Neural progenitor cell (in vitro differentiated cells): Measurements from ENCODE around the gene XIRP1. TPM values are rescaled to one million over a fixed set of nuclear protein-coding genes. Genes with fewer than 3 reads are reported as not detected.

Experiments used
- DNase-seq: peaks from one replicate; pipeline ENCODE4 v3.0.0-alpha.2; 2016; ENCODE audit warnings: low spot score
- H2AFZ ChIP-seq: fragments of 200-600 bp; sonication (generic); replicated peaks from 2 replicates; pipeline ENCODE4 v1.6.1; 2016; ENCODE audit warnings: antibody characterized with exemption
- H3F3A ChIP-seq: fragments of 200-600 bp; sonication (generic); 2 replicates; pipeline ENCODE4 v1.6.1; 2016; ENCODE audit warnings: antibody characterized with exemption, low read depth
- H3K27ac ChIP-seq: fragments of 200-600 bp; sonication (generic); 2 replicates; pipeline ENCODE4 v1.5.1; 2016; ENCODE audit warnings: mild to moderate bottlenecking
- H3K27me3 ChIP-seq: fragments of 200-600 bp; sonication (generic); 2 replicates; pipeline ENCODE4 v1.6.1; 2016; ENCODE audit warnings: mild to moderate bottlenecking, moderate library complexity
- H3K36me3 ChIP-seq: fragments of 200-600 bp; sonication (generic); 2 replicates; pipeline ENCODE4 v1.5.1; 2016
- H3K4me1 ChIP-seq: fragments of 200-600 bp; sonication (generic); 2 replicates; pipeline ENCODE4 v1.6.1; 2016; ENCODE audit warnings: mixed run types
- H3K4me2 ChIP-seq: fragments of 200-600 bp; sonication (generic); 2 replicates; pipeline ENCODE4 v1.6.1; 2016
- H3K4me3 ChIP-seq: fragments of 200-600 bp; sonication (generic); 2 replicates; pipeline ENCODE4 v1.5.1; 2016
- H3K79me2 ChIP-seq: fragments of 200-600 bp; sonication (generic); 2 replicates; pipeline ENCODE4 v1.6.1; 2016; ENCODE audit warnings: low read depth
- H3K9ac ChIP-seq: fragments of 200-600 bp; sonication (generic); 2 replicates; pipeline ENCODE4 v1.6.1; 2016
- H3K9me3 ChIP-seq: fragments of 200-600 bp; sonication (generic); 2 replicates; pipeline ENCODE4 v1.5.1; 2016; ENCODE audit warnings: low read depth
- H4K20me1 ChIP-seq: fragments of 200-600 bp; sonication (generic); 2 replicates; pipeline ENCODE4 v1.6.1; 2016; ENCODE audit warnings: low read depth
- H3K27ac Mint-ChIP-seq: 3 replicates; pipeline ENCODE4 v1.8.0; 2021; ENCODE audit warnings: mixed read lengths
- H3K27me3 Mint-ChIP-seq: 2 replicates; pipeline ENCODE4 v1.8.0; 2022; ENCODE audit warnings: low read depth, mild to moderate bottlenecking, inconsistent platforms, moderate library complexity, mixed read lengths; ENCODE audit not compliant: insufficient read depth
- H3K36me3 Mint-ChIP-seq: 3 replicates; pipeline ENCODE4 v1.8.0; 2021; ENCODE audit warnings: mixed read lengths
- H3K4me1 Mint-ChIP-seq: 3 replicates; pipeline ENCODE4 v1.8.0; 2021; ENCODE audit warnings: mixed read lengths
- H3K4me3 Mint-ChIP-seq: 3 replicates; pipeline ENCODE4 v1.8.0; 2021; ENCODE audit warnings: mild to moderate bottlenecking, moderate library complexity, mixed read lengths
- H3K9me3 Mint-ChIP-seq: 3 replicates; pipeline ENCODE4 v1.8.0; 2020; ENCODE audit warnings: mixed read lengths
- CTCF ChIP-seq: fragments of 200-600 bp; sonication (generic); IDR thresholded peaks from 2 replicates; pipeline ENCODE4 v1.5.1; 2017; ENCODE audit warnings: antibody characterized with exemption, mild to moderate bottlenecking
- EZH2 ChIP-seq: fragments of 200-600 bp; sonication (generic); IDR thresholded peaks from 2 replicates; pipeline ENCODE4 v1.6.1; 2017; ENCODE audit warnings: antibody characterized with exemption, mild to moderate bottlenecking, moderate library complexity
- EZH2phosphoT487 ChIP-seq: fragments of 200-600 bp; sonication (generic); IDR thresholded peaks from 2 replicates; pipeline ENCODE4 v1.6.1; 2017; ENCODE audit warnings: antibody characterized with exemption
- total RNA-seq: library from RNA; depleted of rRNA; stranded (reverse); fragments of >200 nt; gene quantifications from 2 replicates; pipeline ENCODE4 v1.2.3, GENCODE V29; 2015; ENCODE audit warnings: low replicate concordance

XIRP1 gene
- total RNA-seq, 1 donor from 2014 or later: not detected

GRCh38 chr3:39148435-39149058 lies 43.8 kb downstream of the XIRP1 start:
- no peak overlapping the region for H3K9ac ChIP-seq
- peaks cover 11% of the 10 kb centered on the region for H3K27me3 ChIP-seq
- no peaks in the 10 kb centered on the region for H3K36me3 ChIP-seq
- peaks cover 26% of the 10 kb centered on the region for H3F3A ChIP-seq
- TF ChIP-seq EZH2phosphoT487 (no peak), EZH2 (no peak), CTCF (no peak)
- Mint-ChIP-seq H3K9me3 (no peaks in the 10 kb centered on the region), H3K27ac (peak overlapping the region; percentile 94), H3K4me1 (peaks cover 72% of the 10 kb centered on the region), H3K27me3 (peaks cover 14% of the 10 kb centered on the region), H3K4me3 (peak overlapping the region; percentile 56), H3K36me3 (peaks cover 4% of the 10 kb centered on the region)
- no peak overlapping the region for H3K27ac ChIP-seq
- H3K4me3 ChIP-seq: no peak overlapping the region
- peaks cover 23% of the 10 kb centered on the region for H3K4me1 ChIP-seq
- H3K9me3 ChIP-seq: no peaks in the 10 kb centered on the region
- H3K79me2 ChIP-seq: peaks cover 23% of the 10 kb centered on the region
- H2AFZ ChIP-seq: no peak overlapping the region
- H4K20me1 ChIP-seq: peaks cover 35% of the 10 kb centered on the region
- DNase-seq: no peak
- H3K4me2 ChIP-seq: no peak overlapping the region

DNA sequence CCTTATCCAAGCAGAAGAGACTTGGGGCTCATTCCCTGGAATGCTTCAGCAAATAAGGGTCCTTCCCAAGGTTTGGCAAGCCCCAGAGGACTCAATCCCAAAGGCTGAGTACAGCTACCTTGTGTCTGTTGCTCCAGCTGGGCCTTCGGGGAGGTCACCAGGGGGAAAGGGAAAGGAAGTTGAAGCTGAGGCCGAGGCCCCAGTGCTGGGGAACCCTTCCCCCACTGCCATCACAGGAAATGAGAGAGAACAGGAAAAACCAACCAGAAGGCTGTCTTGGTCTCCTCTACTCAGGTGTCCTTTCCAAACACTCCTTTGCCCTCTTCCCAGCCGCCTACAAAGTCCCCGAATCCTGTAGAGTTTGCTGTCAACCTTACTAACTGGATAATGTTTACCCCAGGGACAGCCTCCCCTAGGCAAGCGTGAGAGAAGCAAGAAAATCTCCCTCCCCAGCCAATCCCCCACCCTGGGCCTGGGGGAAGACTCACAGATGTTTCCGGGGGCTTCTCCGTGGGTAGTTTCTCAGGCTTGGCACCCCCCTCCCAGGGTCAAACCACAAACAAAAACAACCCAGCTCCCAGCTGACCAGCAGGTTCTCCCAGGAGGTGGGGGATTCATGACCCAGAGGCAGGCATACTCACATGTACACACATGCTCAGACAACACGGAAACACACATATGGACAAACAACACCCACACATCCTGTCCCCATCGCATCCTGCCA lies 44.5 kb downstream of the XIRP1 start:
- H3K9me3 Mint-ChIP-seq: no peaks in the 10 kb centered on the region
- no peaks in the 10 kb centered on the region for H3K36me3 ChIP-seq
- H3K36me3 Mint-ChIP-seq: peaks cover 4% of the 10 kb centered on the region
- H3K27me3 Mint-ChIP-seq: peaks cover 14% of the 10 kb centered on the region
- peaks cover 9% of the 10 kb centered on the region for H3K27me3 ChIP-seq
- no peak overlapping the region for H3K9ac ChIP-seq
- H3K9me3 ChIP-seq: no peaks in the 10 kb centered on the region
- H3K4me3 ChIP-seq: no peak overlapping the region
- H2AFZ ChIP-seq: no peak overlapping the region
- H3K79me2 ChIP-seq: peaks cover 23% of the 10 kb centered on the region
- H3K4me1 Mint-ChIP-seq: peaks cover 72% of the 10 kb centered on the region
- peak overlapping the region; percentile 76 for H3K4me3 Mint-ChIP-seq
- H3K4me2 ChIP-seq: no peak overlapping the region
- TF ChIP-seq CTCF (no peak), EZH2phosphoT487 (no peak), EZH2 (no peak)
- no peak overlapping the region for H3K27ac ChIP-seq
- H4K20me1 ChIP-seq: peaks cover 32% of the 10 kb centered on the region
- peak overlapping the region; percentile 94 for H3K27ac Mint-ChIP-seq
- H3K4me1 ChIP-seq: peaks cover 23% of the 10 kb centered on the region
- H3F3A ChIP-seq: peaks cover 26% of the 10 kb centered on the region
- DNase-seq: no peak

- H3K27me3 ChIP-seq: no peaks in the 10 kb centered on the region
- peak overlapping the region; percentile 76 for H3K4me3 Mint-ChIP-seq
- H2AFZ ChIP-seq: no peak overlapping the region
- H3K27ac Mint-ChIP-seq: peak overlapping the region; percentile 94
- H3K4me2 ChIP-seq: no peak overlapping the region
- peaks cover 19% of the 10 kb centered on the region for H3K4me1 ChIP-seq
- H3K9ac ChIP-seq: no peak overlapping the region
- H4K20me1 ChIP-seq: peaks cover 22% of the 10 kb centered on the region
- DNase-seq: no peak
- H3K4me1 Mint-ChIP-seq: peaks cover 65% of the 10 kb centered on the region
- no peaks in the 10 kb centered on the region for H3K9me3 Mint-ChIP-seq
- H3K79me2 ChIP-seq: peaks cover 23% of the 10 kb centered on the region
- H3K36me3 Mint-ChIP-seq: peaks cover 6% of the 10 kb centered on the region
- TF ChIP-seq EZH2phosphoT487 (no peak), CTCF (no peak), EZH2 (no peak)
- no peaks in the 10 kb centered on the region for H3K36me3 ChIP-seq
- peaks cover 13% of the 10 kb centered on the region for H3K27me3 Mint-ChIP-seq
- no peak overlapping the region for H3K27ac ChIP-seq
- H3K9me3 ChIP-seq: no peaks in the 10 kb centered on the region
- no peak overlapping the region for H3K4me3 ChIP-seq
- H3F3A ChIP-seq: peaks cover 16% of the 10 kb centered on the region
Measured at GRCh38 chr3:39146611-39147591, 45.5 kb downstream of the XIRP1 start.
